Activated T-helper 17 cell treated with anti-CD3 and anti-CD28 coated beads, Interleukin-2, amount 50 U/mL, for 72 hours (primary cell): ENCODE measurements around the gene UBAC1. TPM values are rescaled to one million over a fixed set of nuclear protein-coding genes. Genes with fewer than 3 reads are reported as not detected.
A peak's percentile ranks its signal among the peaks of the same experiment; 100 is the strongest.
"Not testable (repeated sequence)": the region's sequence is repeated elsewhere in the genome, so short reads cannot be mapped to it uniquely, and the experiment has no call there.

Experiments used
- ATAC-seq: fragments of 150-1000 bp; cut with Tn5 transposase; replicated peaks from 2 replicates; pipeline ENCODE4 v1.10.0; 2021; ENCODE audit warnings: mild to moderate bottlenecking, moderate library complexity
- H3K27ac Mint-ChIP-seq: one replicate; pipeline ENCODE4 v1.8.0; 2022; ENCODE audit warnings: mixed read lengths
- H3K27me3 Mint-ChIP-seq: one replicate; pipeline ENCODE4 v1.8.0; 2022; ENCODE audit warnings: mixed read lengths
- H3K36me3 Mint-ChIP-seq: one replicate; pipeline ENCODE4 v1.8.0; 2022; ENCODE audit warnings: low read depth, mild to moderate bottlenecking, mixed read lengths
- H3K4me1 Mint-ChIP-seq: one replicate; pipeline ENCODE4 v1.8.0; 2022; ENCODE audit warnings: mixed read lengths
- H3K4me3 Mint-ChIP-seq: one replicate; pipeline ENCODE4 v1.8.0; 2022; ENCODE audit warnings: mild to moderate bottlenecking, mixed read lengths
- H3K9me3 Mint-ChIP-seq: one replicate; pipeline ENCODE4 v1.8.0; 2022; ENCODE audit warnings: mixed read lengths
- total RNA-seq, 2 donors: library from RNA; stranded (reverse); gene quantifications; one replicate each; pipeline ENCODE4 v1.2.3, GENCODE V29; 2022

UBAC1 gene
- total RNA-seq, 2 donors from 2014 or later: 37.8 to 39.8 TPM

DNA sequence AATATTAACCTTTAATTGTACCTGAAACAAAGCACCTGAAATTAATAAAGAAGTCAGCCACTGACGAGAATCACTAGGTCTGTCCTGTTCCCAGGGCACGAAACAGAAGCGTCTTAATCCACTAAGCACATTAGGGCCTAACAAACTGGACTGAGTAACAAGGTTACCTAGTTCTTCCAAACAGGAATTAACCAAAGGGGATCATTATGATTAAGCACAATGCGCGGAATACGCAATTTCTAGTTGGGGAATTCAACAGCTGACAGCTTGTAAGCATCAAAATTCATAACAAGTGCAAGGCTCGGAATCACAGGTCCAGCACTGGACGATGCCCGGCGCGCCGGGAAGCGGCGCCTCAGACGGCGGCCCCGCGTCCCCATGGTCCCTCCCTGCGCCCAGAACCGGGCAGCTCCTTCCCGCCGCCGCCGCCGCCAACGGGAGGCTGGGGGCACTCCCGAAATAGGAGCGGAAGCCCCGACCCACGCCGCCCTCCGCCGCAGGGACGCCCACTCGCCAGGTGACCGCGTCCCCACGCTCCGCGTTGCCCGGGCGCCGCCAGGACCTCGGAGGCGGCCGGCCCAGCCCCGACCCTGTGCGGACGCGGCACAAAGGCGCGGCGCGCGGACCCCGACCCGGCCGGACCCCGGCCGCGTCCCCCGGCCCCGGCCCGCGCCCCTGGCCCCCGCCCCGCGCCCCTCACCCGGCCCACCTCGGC, 54.7 kb downstream of the UBAC1 start:
- H3K36me3 Mint-ChIP-seq: peaks cover 73% of the 10 kb centered on the region

DNA sequence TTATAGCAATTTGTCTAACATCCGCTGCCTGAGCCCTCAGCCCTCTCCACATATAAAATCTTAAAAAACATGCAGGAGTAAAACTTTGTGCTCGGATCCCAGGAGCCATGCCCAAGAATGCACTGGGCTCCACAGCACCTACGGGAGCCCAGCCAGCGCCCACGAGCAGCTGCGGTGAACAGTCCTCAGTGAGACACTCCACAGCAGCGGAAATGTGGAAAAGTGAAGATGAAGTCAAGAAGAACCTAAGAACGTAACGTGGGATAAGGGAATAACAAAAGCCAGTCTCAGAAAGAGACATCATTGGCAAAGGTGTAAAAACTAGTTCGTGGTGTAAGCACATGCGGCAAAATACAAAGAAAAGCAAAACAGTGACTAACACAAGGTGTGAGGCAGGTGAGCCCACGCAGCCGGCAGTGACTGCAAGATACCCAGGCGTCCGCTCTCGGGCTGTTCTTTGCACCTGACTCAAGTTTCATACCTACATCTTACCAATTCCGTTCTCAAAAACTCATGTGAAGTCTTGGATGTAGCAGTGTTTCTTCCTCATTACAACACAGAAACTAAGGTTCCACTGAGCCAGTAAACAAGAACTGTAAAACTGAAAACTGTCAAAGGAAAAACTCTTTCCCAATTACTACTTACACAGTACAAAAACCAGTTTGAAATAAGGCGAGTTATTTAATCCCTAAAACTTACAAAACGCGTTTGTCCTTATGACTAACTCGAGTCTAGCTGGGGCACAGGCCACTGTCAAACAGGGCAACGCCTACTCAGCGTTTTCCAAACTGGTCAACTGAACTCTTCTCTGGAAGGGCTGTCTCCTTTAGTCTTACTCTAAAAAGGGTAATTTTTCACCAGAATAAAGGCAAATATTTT, 55.6 kb downstream of the UBAC1 start:
- H3K27me3 Mint-ChIP-seq: no peaks in the 10 kb centered on the region
- H3K9me3 Mint-ChIP-seq: no peaks in the 10 kb centered on the region
- peaks cover 70% of the 10 kb centered on the region for H3K36me3 Mint-ChIP-seq
- H3K4me1 Mint-ChIP-seq: peaks cover 34% of the 10 kb centered on the region
- peak overlapping the region; percentile 77 for H3K4me3 Mint-ChIP-seq
- ATAC-seq: peak; percentile 76
- peak overlapping the region; percentile 92 for H3K27ac Mint-ChIP-seq

More for the DNA sequence above, 54.7 kb downstream of the UBAC1 start:
- H3K4me1 Mint-ChIP-seq: peaks cover 42% of the 10 kb centered on the region
- ATAC-seq: peak; percentile 5
- peak overlapping the region; percentile 77 for H3K4me3 Mint-ChIP-seq
- H3K27me3 Mint-ChIP-seq: no peaks in the 10 kb centered on the region
- no peaks in the 10 kb centered on the region for H3K9me3 Mint-ChIP-seq
- H3K27ac Mint-ChIP-seq: peak overlapping the region; percentile 92

DNA sequence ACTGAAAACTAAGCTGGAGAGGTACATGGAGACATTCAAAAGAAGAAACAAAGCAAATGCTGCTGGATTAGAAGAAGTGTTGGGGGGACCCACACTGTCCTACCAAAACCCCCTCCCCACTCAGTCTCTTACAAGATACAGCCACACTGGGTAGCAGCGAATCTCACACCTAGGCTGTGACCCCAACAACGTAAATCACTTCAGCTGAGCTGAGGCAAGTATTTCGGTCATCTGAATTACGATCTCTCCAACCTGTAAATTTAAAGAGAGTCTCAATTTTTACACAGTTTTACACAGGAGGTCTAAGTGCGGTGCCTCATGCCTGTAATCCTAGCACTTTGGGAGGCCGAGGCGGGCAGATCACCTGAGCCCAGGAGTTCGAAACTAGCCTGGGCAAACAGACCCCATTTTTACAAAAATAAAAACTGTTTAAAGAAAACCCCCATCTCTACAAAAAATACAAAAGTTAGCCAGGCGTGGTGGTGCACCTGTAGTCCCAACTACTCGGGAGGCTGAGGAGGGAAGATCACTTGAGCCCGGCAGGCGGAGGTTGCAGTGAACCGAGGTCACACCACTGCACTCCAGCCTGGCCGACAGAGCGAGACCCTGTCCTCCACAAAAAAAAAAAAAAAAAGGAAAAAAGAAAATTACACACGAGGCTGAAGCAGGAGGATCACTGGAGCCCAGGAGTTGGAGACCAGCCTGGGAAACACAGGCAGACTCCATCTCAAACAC, 57.2 kb downstream of the UBAC1 start:
- peak overlapping the region; percentile 77 for H3K4me3 Mint-ChIP-seq
- H3K9me3 Mint-ChIP-seq: peaks cover 5% of the 10 kb centered on the region
- H3K4me1 Mint-ChIP-seq: peaks cover 35% of the 10 kb centered on the region
- no peak for ATAC-seq
- H3K27ac Mint-ChIP-seq: no peak overlapping the region
- H3K27me3 Mint-ChIP-seq: no peaks in the 10 kb centered on the region
- H3K36me3 Mint-ChIP-seq: peaks cover 62% of the 10 kb centered on the region

DNA sequence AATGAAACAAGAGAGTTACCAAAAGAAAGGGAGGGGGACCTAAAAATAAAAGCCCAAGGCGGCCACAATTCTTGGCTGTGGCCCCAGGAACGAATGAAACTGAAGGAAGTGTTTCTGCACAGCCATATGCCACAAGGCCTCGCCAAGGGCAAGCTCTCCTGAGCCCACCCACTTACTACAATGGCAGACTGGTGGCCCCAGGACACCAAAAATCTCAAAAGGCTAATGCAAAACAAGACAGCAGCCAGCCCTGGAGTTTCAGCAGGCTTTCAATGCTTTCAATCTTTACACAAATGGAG, 57.9 kb downstream of the UBAC1 start:
- Mint-ChIP-seq H3K4me1 (peaks cover 35% of the 10 kb centered on the region), H3K36me3 (peaks cover 61% of the 10 kb centered on the region), H3K4me3 (peak overlapping the region; percentile 77), H3K27me3 (no peaks in the 10 kb centered on the region), H3K9me3 (peaks cover 5% of the 10 kb centered on the region), H3K27ac (no peak overlapping the region)
- ATAC-seq: no peak

DNA sequence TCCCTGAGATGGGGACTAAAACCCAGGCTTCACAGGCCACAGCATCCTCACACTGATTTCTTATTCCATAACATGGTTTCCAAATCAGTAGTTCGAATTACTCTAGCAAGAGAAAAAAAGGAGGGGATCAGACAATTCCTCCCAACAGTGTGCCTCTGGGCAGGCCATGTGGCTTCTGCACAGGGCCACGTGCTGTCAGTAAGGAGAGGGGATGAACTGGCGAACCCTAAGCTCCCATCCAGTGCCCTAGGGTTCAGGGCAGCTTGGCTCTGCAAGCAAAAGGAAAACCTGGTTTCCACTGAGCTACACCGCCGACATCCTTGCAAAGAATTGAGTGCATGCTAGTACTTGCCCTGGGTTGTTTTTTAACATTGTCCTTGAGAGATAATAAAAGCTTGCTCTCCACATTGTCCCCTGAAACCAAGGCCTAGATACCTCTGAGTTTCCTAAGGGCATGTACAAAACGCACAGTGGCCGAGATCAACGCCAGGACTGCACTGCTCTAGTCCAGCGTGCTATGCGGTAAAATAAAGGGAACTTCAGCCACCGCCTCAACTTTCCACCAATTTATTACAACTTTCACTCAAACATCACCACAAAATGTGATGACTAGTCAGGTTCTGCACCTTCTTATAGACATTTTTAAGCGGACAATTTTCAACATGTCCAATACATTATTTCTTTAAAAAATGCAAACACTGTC, 58.4 kb downstream of the UBAC1 start:
- H3K4me1 Mint-ChIP-seq: peaks cover 38% of the 10 kb centered on the region

DNA sequence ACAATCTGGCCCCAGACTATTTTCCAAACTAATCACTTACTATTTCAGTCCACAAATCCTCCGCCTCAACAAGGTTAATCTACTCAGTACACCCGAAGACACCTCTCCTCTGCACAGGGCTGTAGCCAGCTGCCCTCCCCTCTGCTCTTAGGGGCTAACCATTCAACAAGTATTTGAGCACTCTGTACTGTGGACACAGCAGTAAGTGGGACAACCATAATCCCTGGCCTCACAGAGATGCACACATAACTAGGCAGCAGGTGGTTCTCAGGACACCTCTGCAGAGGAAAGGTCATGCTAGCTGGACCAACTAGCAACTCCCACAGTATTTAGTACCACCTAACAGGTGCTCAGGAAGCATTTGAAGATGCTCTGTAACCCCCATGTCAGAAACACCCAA, 59.3 kb downstream of the UBAC1 start:
- Mint-ChIP-seq H3K4me1 (peaks cover 46% of the 10 kb centered on the region), H3K36me3 (peaks cover 60% of the 10 kb centered on the region)
- ATAC-seq: no peak

More for the DNA sequence above, 58.4 kb downstream of the UBAC1 start:
- Mint-ChIP-seq H3K9me3 (peaks cover 5% of the 10 kb centered on the region), H3K4me3 (peak overlapping the region; percentile 77), H3K27ac (no peak overlapping the region), H3K27me3 (no peaks in the 10 kb centered on the region), H3K36me3 (peaks cover 60% of the 10 kb centered on the region)
- ATAC-seq: no peak

DNA sequence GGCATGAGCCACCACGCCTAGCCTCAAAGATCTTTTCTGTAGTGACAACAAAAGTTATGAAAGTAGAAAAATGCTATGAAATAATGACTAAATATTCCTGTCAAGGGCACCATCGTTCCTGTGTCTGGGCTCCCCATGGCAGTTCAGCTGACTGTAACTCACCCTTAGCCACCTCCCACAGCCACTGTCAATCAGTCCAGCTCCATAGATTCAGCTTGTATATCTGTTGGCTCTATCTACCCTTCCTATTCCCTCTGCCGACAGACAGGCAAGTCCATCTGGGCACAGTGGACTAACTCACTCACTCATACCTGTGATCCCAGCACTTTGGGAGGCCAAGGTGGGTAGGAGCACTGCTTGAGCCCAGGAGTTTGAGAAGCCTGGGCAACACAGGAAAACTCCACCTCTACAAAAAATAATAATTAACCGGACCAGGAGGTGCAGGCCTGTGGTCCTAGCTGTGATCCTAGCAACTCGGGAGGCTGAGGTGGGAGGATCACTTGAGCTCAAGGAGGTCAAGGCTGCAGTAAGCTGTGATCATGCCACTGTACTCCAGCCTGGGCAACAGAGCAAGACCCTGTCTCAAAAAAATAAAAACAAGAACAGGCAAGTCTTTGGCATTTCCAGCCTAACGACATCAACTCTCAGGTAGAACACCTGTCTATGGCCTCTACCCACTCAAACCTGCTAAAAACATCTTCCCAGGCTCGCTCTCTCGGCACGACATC, 60.0 kb downstream of the UBAC1 start:
- no peak for ATAC-seq
- H3K27me3 Mint-ChIP-seq: no peaks in the 10 kb centered on the region
- H3K27ac Mint-ChIP-seq: peak overlapping the region; percentile 47
- H3K9me3 Mint-ChIP-seq: peaks cover 5% of the 10 kb centered on the region
- H3K36me3 Mint-ChIP-seq: peaks cover 58% of the 10 kb centered on the region
- peaks cover 51% of the 10 kb centered on the region for H3K4me1 Mint-ChIP-seq
- no peak overlapping the region for H3K4me3 Mint-ChIP-seq

More for the DNA sequence above, 59.3 kb downstream of the UBAC1 start:
- peaks cover 5% of the 10 kb centered on the region for H3K9me3 Mint-ChIP-seq
- H3K27ac Mint-ChIP-seq: peak overlapping the region; percentile 47
- H3K27me3 Mint-ChIP-seq: no peaks in the 10 kb centered on the region
- H3K4me3 Mint-ChIP-seq: no peak overlapping the region

DNA sequence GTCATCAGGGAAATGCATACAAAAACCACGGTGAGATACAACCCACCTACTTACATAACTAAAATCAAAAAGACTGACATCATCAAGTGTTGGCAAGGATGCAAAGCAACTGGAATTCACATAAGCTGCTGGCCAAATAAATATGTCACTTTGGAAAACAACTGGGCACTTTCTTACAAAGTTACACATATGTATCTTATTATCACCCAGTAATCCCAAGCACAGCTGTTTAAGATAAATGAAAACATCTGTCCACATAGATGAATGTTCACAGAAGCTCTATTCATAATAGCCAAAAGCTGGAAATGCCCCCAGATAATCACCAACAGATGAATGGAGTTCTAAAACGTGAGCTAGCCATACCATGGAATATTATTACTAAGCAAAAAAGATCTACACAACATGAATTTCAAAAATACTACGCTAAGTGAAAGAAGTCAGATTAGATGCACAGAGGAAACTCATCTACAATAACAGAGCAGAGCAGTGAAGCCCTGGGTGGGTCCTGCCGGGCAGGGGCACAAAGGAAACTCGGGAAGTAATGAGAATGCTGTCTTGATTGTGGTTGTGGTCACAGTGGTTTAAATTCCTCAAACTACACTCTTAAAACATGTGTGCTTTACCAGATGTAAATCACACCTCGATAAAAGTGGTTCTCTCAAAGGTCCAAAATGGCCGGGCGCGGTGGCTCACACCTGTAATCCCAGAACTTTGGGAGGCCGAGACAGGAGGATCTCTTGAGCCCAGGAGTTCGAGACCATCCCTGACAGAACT, 62.4 kb downstream of the UBAC1 start:
- peaks cover 5% of the 10 kb centered on the region for H3K9me3 Mint-ChIP-seq
- H3K27me3 Mint-ChIP-seq: no peaks in the 10 kb centered on the region
- peaks cover 37% of the 10 kb centered on the region for H3K36me3 Mint-ChIP-seq
- H3K27ac Mint-ChIP-seq: peak overlapping the region; percentile 39
- H3K4me3 Mint-ChIP-seq: peak overlapping the region; percentile 40
- peaks cover 60% of the 10 kb centered on the region for H3K4me1 Mint-ChIP-seq
- peak; percentile 69 for ATAC-seq

DNA sequence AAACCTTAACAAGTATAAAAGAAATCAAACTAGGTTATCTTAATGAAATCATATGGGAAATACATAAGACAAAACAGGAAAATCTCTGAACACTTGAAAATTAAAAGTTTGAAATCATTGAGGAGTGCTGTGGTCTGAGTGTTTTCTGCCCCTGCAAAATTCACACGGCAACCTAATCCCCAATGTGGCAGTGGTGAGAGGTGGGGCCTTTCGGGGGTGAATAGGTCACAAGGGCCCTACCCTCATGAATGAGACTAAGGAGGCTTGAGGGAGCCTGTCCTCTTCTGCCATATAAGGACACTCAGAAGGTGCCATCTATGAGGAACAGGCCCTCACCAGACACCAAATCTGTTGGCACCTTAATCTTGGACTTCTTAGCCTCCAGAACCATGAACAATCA, 64.5 kb downstream of the UBAC1 start:
- Mint-ChIP-seq H3K9me3 (peaks cover 5% of the 10 kb centered on the region), H3K27me3 (no peaks in the 10 kb centered on the region), H3K4me3 (no peak overlapping the region), H3K27ac (no peak overlapping the region), H3K4me1 (peaks cover 69% of the 10 kb centered on the region), H3K36me3 (peaks cover 20% of the 10 kb centered on the region)
- no peak for ATAC-seq

DNA sequence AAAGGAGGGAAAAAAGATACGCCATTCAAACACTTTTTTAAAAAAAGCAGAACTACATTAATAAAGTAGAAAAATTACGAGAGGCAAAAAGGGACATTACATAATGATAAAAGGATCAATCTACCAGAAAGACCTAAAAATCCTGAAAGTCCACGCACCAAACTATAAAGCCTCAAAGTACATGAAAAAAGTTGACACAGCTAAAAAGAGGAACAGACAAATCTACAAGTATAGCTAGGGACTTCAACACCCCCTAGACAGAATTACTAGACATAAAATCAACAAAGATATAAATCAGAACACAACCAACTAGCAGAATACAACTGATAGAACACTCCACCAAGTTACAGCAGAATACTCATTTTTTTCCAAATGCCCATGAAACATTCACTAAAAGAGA, 65.0 kb downstream of the UBAC1 start:
- Mint-ChIP-seq H3K9me3 (peaks cover 5% of the 10 kb centered on the region), H3K27me3 (no peaks in the 10 kb centered on the region), H3K4me1 (peaks cover 71% of the 10 kb centered on the region), H3K4me3 (no peak overlapping the region), H3K27ac (no peak overlapping the region), H3K36me3 (peaks cover 15% of the 10 kb centered on the region)
- no peak for ATAC-seq

DNA sequence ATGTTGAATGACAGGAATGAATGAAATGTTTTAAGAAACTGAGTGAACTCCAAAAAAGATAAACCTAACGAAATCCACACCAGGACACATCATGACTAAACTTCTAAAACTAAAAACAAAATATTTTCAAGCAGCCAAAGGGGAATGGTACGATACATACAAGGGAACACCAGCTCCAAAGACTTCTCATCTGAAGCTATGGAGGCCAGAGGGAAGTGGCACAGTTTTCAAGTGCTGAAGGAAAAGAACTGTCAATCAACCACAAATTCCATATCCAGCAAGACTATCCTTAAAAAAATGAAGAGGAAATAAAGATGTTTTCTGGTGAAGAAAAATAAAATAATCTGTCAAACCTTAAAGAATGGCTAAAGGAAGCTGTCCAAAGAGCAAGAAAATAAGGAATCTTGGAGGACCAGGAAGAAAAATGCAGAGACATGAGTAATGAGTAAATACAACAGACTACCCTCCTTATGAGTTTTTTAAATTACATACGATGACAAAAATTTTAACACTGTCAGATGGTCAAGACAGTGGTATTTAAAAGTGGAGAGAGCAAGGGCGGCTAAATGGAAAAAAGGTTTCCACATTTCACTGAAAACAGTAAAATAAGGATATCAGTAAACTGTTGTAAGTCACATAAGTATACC, 65.8 kb downstream of the UBAC1 start:
- no peak overlapping the region for H3K4me3 Mint-ChIP-seq
- H3K27me3 Mint-ChIP-seq: no peaks in the 10 kb centered on the region
- peaks cover 78% of the 10 kb centered on the region for H3K4me1 Mint-ChIP-seq
- ATAC-seq: no peak
- H3K27ac Mint-ChIP-seq: no peak overlapping the region
- peaks cover 5% of the 10 kb centered on the region for H3K9me3 Mint-ChIP-seq
- peaks cover 12% of the 10 kb centered on the region for H3K36me3 Mint-ChIP-seq

DNA sequence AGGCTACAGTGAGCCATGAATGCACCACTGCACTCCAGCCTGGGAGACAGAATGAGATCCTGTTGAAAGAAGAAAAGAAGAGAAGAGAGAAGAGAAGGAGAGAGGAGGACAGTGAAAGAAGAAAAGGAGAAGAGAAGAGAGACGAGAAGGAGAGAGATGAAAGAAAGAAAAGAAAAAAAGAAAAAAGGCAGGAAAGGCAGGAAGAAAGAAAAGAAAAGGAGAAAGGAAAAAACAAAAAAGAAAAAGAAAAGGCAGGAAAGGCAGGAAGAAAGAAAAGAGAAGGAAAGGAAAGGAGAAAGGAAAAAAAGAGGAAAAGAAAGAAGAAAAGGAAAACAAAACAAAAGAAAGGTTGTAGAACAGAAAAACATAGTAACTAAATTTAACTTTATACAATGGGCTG, 68.1 kb downstream of the UBAC1 start:
- no peak for ATAC-seq
- Mint-ChIP-seq H3K27ac (peak overlapping the region; percentile 51), H3K36me3 (no peaks in the 10 kb centered on the region), H3K4me3 (peak overlapping the region; percentile 8), H3K4me1 (peaks cover 64% of the 10 kb centered on the region), H3K9me3 (no peaks in the 10 kb centered on the region), H3K27me3 (no peaks in the 10 kb centered on the region)

DNA sequence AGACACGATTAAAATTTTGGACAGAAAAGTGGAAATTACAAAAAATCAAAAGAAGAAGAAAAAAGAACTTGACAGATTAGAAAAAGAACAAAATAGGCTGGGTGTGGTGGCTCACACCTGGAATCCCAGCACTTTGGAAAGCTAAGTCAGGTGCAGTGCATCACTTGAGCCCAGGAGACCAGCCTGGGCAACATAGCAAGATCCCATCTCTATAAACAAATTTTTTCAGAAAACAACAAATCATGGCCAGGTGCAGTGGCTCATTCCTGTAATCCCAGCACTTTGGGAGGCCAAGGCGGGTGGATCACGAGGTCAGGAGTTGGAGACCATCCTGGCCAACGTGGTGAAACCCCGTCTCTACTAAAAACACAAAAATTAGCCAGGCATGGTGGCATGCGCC, 68.8 kb downstream of the UBAC1 start:
- not testable (repeated sequence) for H3K36me3 Mint-ChIP-seq, H3K9me3 Mint-ChIP-seq, H3K4me3 Mint-ChIP-seq, ATAC-seq, H3K27ac Mint-ChIP-seq, H3K27me3 Mint-ChIP-seq
- H3K4me1 Mint-ChIP-seq: peaks cover 63% of the 10 kb centered on the region
